ENCODE data around the gene TUBGCP5. TPM values are rescaled to one million over a fixed set of nuclear protein-coding genes. Genes with fewer than 3 reads are reported as not detected.

Gene TUBGCP5
- total and polyA plus RNA-seq, 2 donors (not counting 1 experiment from before 2014, with no cell fraction given) = 11.0 to 23.1 TPM

DNA sequence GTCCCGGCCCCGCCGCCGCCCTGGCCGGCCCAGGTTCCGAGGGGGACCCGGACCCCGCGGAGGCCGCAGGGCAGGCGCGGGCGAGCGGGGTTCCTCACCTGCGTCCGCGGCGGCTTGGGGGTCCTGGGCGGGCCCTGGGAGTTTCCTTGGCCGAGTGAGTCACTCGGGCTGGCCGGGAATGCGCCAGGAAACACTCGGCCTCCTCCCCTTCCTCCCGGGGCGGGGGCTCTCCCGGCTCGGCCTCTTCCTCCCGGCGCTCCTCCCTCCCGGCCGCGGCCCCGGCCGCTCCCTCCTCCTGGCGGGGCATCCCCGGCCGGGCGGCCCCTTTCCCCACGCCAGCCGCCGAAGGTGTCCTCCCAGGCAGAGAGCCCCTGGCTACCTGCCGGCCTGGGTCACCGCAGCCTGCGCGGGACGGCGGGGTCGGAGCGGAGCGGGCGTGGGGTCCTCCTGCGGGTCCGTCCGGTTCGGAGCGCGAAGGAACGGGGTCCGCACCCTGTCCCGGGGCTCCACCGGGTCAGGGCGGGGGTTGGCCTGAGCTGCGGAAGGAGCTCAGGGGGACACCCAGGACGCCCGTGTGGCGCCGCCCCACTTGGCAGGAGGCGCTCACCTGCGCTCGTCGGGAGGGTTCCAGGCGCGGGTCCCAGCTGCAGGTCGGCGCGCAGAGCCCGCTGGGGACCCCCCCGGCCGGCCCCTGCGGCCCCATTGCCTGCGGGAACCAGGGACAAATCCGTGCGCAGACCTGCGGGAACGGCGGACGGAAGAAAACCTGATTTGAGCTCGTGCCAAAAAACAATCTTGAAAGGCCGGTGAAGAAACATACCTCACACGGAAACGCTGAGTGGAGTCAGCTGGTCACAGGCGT, 58.9 kb downstream of the TUBGCP5 start, which contains the start of gene CYFIP1:
CYFIP1 (minus strand) TSS at position 180 of the 862 bp plus-strand sequence. CDS start 33,083 bp downstream, outside the sequence.
- H3K9me3 ChIP-seq (ENCODE audit: control extremely low read depth in 1 of 3, control insufficient read depth in 2 of 3, insufficient read depth in 1 of 3, low read length in 2 of 3) = peaks cover 0 to 2% (median 0%) of the 10 kb centered on the region in 3 donors
- peak; percentile 36 for DNase-seq
- peak within 1 kb of the TSS; percentile 99 for H3K4me2 ChIP-seq (replicated peaks; ENCODE audit: low read depth, low read length, poor library complexity, severe bottlenecking)
- no peaks in the 10 kb centered on the region for H3K9me3 Mint-ChIP-seq (ENCODE audit: insufficient read depth)
- H3K79me2 ChIP-seq (ENCODE audit: control insufficient read depth, insufficient read depth, low read length) = no peaks in the 10 kb centered on the region
- H2AFZ ChIP-seq (ENCODE audit: insufficient read depth, low read depth, low read length, poor library complexity, severe bottlenecking) = peak within 1 kb of the TSS; percentile 86
- ATAC-seq (ENCODE audit: low read depth) = peak; percentile 49
- H3K4me1 ChIP-seq (ENCODE audit: control insufficient read depth in 2 of 2, insufficient read depth in 2 of 2, low read length in 2 of 2) = peaks cover 16 to 19% of the 10 kb centered on the region in 2 donors
- H3K27me3 Mint-ChIP-seq = peaks cover 19% of the 10 kb centered on the region
- peak within 1 kb of the TSS; percentile 12 to 84 (median 61) for H3K4me3 ChIP-seq (ENCODE audit: control extremely low read depth in 1 of 5, extremely low read depth in 1 of 5, insufficient read depth in 1 of 5, low read depth in 2 of 5, low read length in 4 of 5)
- no peak within 1 kb of the TSS for H3K27ac ChIP-seq (ENCODE audit: low read length in 2 of 2)
- TF ChIP-seq EZH2 (IDR thresholded peaks at IDR 0.05; ENCODE audit: borderline replicate concordance, insufficient read depth, low read depth, low read length, poor library complexity, severe bottlenecking) (no peak), CTCF (IDR thresholded peaks at IDR 0.05) (no peak)
- peaks cover 15% of the 10 kb centered on the region for H3K4me1 Mint-ChIP-seq
- intact Hi-C loops (cut with micrococcal nuclease) = no loop called here
- peak within 1 kb of the TSS; percentile 80 for H3K9ac ChIP-seq (ENCODE audit: low read length)
- WGBS (ENCODE audit: insufficient coverage) = 1% methylated on average over 92 of the region's 93 CpGs
- no peaks in the 10 kb centered on the region for H4K20me1 ChIP-seq (ENCODE audit: control insufficient read depth, insufficient read depth, low read length, poor library complexity, severe bottlenecking)
- ChIA-PET CTCF (interaction anchor here (1.5 kb wide), 1 partner anchor 56 kb away, joined by 3 read pairs; no protein-coding TSS in a partner anchor), POLR2A (no interaction called here)
- H3K27me3 ChIP-seq (replicated peaks in 1 of 4; ENCODE audit: control extremely low read depth in 1 of 4, control insufficient read depth in 3 of 4, insufficient read depth in 4 of 4, low read length in 3 of 4) = peaks cover 0 to 27% (median 8%) of the 10 kb centered on the region in 4 experiments
- no peaks in the 10 kb centered on the region for H3K36me3 ChIP-seq (replicated peaks in 1 of 2; ENCODE audit: control extremely low read depth in 1 of 2, control insufficient read depth in 1 of 2, extremely low read depth in 1 of 2, insufficient read depth in 2 of 2, low read length in 1 of 2)
- peak within 1 kb of the TSS; percentile 98 for H3K4me3 Mint-ChIP-seq
- H3K27ac Mint-ChIP-seq = peak within 1 kb of the TSS; percentile 69

Measured in B cell (primary cell).